ENCODE data around the gene SND1.

SND1 gene

DNA sequence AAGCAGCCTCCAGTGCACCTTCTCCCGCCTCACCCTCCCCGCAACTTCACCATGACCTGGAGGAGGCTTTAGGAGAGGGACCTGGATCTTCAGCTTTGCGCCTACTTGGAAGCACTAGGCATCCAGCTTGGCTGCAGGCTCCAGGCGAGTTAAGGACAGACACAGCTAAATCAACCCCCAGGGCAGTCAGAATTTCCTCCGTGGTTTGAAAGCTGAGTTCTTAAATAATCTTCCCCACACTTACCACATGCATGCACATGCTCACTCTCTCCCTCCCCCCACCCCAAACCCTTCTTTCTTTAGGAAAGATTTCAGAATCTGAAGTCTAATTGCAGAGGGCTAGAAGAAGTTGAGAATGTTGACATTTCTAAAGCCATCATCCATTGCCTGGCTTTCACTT is 416.0 kb downstream of the SND1 start:
- no peaks in the 10 kb centered on the region for H3K27me3 ChIP-seq
- peak overlapping the region in 1 of 10 experiments; percentile 5; a peak in 1 of 20 replicates for H3K4me3 ChIP-seq
- peaks cover 12 to 86% (median 42%) of the 10 kb centered on the region in 11 experiments; a peak in 20 of 22 replicates for H3K36me3 ChIP-seq
- peak overlapping the region in 3 of 11 experiments; percentile 7 to 33 (median 24); a peak in 3 of 22 replicates for H3K9ac ChIP-seq
- H3K4me2 ChIP-seq, result peak overlapping the region in 9 of 11 experiments; percentile 45 to 77 (median 70); a peak in 18 of 22 replicates
- H3K27ac ChIP-seq, result peak overlapping the region in 8 of 11 experiments; percentile 3 to 55 (median 28); a peak in 11 of 22 replicates
- peaks cover 28 to 55% (median 41%) of the 10 kb centered on the region in 10 experiments for H3K4me1 ChIP-seq
- H3K9me3 ChIP-seq (replicated peaks in 1 of 11), result no peaks in the 10 kb centered on the region
- no peak for TF ChIP-seq Cebpa-rat (IDR thresholded peaks at IDR 0.05)
- H4K20me1 ChIP-seq, result peaks cover 4 to 58% (median 28%) of the 10 kb centered on the region in 11 experiments; a peak in 16 of 22 replicates

DNA sequence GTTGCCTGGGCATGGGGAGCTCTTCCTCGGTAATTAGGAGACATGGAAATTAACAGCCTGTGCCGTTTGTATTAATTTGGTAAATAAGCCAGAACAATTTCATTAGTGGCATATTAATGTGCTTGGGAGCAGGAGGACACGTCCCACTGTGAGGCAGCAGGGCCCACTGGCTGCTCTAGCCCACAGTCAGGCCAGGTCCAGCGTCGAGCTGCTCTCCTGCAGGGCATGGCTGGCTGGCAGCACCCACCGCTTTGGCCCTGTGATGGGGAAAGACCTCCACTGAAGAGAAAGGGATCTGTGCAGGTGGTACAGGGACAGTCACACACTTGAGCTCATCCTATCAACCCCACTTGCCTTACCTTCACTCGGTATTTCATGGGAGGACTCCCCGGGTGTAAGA is 416.8 kb downstream of the SND1 start:
- TF ChIP-seq Cebpa-rat (IDR thresholded peaks at IDR 0.05), result no peak
- Histone ChIP-seq H3K4me1 (peaks cover 36 to 63% (median 49%) of the 10 kb centered on the region in 10 experiments), H3K4me2 (peak overlapping the region in 9 of 11 experiments; percentile 45 to 77 (median 70); a peak in 14 of 22 replicates), H3K9ac (0 out of 22 replicates have a peak overlapping the region, but pooled peaks of 1 of the 11 experiments have one; percentile 3), H3K36me3 (peaks cover 11 to 78% (median 36%) of the 10 kb centered on the region in 11 experiments; a peak in 20 of 22 replicates), H3K27ac (peak overlapping the region in 6 of 11 experiments; percentile 3 to 55 (median 32); a peak in 9 of 22 replicates), H3K4me3 (no peak overlapping the region), H4K20me1 (peaks cover 11 to 57% (median 21%) of the 10 kb centered on the region in 11 experiments; a peak in 16 of 22 replicates), H3K9me3 (replicated peaks in 1 of 11) (no peaks in the 10 kb centered on the region), H3K27me3 (no peaks in the 10 kb centered on the region)

- peaks cover 17 to 62% (median 26%) of the 10 kb centered on the region in 11 experiments; a peak in 17 of 22 replicates for H4K20me1 ChIP-seq
- no peak for TF ChIP-seq Cebpa-rat (IDR thresholded peaks at IDR 0.05)
- H3K9me3 ChIP-seq (replicated peaks in 1 of 11), result no peaks in the 10 kb centered on the region
- H3K4me3 ChIP-seq, result no peak overlapping the region
- H3K36me3 ChIP-seq, result peaks cover 6 to 76% (median 31%) of the 10 kb centered on the region in 11 experiments; a peak in 18 of 22 replicates
- peak overlapping the region in 2 of 11 experiments; percentile 37 to 55; a peak in 3 of 22 replicates for H3K27ac ChIP-seq
- peak overlapping the region in 1 of 11 experiments; percentile 77; a peak in 1 of 22 replicates for H3K4me2 ChIP-seq
- no peak overlapping the region for H3K9ac ChIP-seq
- H3K4me1 ChIP-seq, result peaks cover 45 to 72% (median 58%) of the 10 kb centered on the region in 10 experiments
- no peaks in the 10 kb centered on the region for H3K27me3 ChIP-seq
Observed at GRCh38 chr7:128069373-128070364, 417.7 kb downstream of the SND1 start.

DNA sequence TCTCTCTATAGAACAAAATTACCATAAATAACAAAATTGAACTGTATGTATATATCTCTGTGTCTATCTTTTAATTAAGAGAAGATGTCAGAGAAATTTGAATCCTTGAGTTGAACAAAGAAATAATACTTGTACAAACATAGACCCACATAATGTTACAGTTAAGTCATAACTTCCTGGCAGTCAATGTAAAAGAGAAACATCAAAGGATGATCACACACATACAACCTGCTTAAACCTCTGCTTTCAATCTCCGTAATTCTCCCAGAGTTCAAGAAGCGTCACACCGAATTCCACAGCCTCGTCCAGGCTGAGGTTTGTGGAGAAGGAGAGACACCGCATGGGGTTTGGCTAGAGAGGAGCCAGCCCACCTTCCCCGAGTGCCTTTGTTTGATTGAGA is 419.4 kb downstream of the SND1 start:
- Histone ChIP-seq H3K27me3 (no peaks in the 10 kb centered on the region), H3K27ac (no peak overlapping the region), H3K9me3 (replicated peaks in 1 of 11) (no peaks in the 10 kb centered on the region), H3K4me3 (no peak overlapping the region), H3K4me1 (peaks cover 62 to 79% (median 68%) of the 10 kb centered on the region in 10 experiments), H4K20me1 (peaks cover 13 to 63% (median 38%) of the 10 kb centered on the region in 11 experiments; a peak in 17 of 22 replicates), H3K36me3 (peaks cover 6 to 77% (median 26%) of the 10 kb centered on the region in 11 experiments; a peak in 18 of 22 replicates), H3K9ac (no peak overlapping the region), H3K4me2 (no peak overlapping the region)
- TF ChIP-seq Cebpa-rat (IDR thresholded peaks at IDR 0.05), result no peak

DNA sequence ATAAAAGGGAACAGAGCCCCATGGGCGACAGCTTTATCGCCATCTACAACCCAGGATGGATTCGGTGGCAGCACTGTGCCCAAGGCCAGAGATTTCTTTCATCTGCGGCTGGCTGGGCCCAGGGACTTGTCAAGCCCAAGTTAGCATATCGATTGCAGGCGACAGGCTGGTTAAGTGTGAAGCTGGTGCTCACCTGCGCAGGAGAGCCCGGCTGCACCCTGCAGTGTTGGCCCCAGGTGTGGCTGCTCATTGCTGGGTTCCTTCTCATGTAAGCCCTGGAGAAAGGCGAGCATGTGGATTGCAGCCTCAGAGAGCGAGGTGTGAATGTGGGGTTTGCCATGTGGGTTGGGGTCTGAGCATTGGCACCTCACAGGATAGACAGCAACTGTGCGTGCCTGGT is 419.8 kb downstream of the SND1 start:
- Histone ChIP-seq H3K27me3 (no peaks in the 10 kb centered on the region), H3K9me3 (replicated peaks in 1 of 11) (no peaks in the 10 kb centered on the region), H3K9ac (no peak overlapping the region), H3K27ac (no peak overlapping the region), H3K4me2 (no peak overlapping the region; a peak in 1 of 22 replicates), H3K4me1 (peaks cover 62 to 79% (median 68%) of the 10 kb centered on the region in 10 experiments), H3K4me3 (no peak overlapping the region), H3K36me3 (peaks cover 6 to 77% (median 30%) of the 10 kb centered on the region in 11 experiments), H4K20me1 (peaks cover 13 to 62% (median 35%) of the 10 kb centered on the region in 11 experiments; a peak in 17 of 22 replicates)
- TF ChIP-seq Cebpa-rat (IDR thresholded peaks at IDR 0.05), result no peak

DNA sequence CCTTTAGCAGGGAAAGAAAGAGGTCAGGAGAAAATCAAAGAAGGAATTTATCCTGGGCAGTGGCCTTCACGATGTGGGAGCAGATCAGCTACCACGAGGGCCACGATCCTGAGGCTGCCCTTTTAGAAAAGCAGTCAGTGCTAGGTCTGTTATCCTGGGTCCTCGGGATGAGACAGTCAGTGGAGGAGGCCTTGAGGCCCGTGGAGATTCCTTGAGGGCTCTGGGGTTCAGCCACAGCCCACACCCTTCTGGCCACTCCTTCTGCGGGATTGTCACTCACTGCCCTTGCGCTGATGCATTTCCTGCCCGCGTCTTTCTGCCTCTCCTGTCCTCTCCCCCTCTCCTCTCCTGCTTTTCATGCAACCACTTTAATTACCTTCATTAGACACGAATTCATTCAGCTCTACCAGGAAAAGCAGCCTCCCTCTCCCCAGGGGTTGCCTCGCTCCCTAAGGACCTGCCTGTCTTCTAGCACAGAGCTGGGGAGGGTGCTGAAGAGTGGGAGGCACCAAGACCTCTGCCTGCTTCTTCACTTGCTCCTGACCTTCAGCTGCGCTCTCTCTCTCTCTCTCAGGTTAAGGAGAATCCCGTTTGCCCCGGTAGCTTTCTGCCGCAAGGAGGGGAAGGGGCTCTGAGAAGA is 421.8 kb downstream of the SND1 start:
- no peak overlapping the region; a peak in 2 of 20 replicates for H3K4me3 ChIP-seq
- H3K27me3 ChIP-seq, result no peaks in the 10 kb centered on the region
- H4K20me1 ChIP-seq, result peaks cover 10 to 68% (median 32%) of the 10 kb centered on the region in 11 experiments; a peak in 16 of 22 replicates
- H3K4me2 ChIP-seq, result peak overlapping the region; percentile 76 to 94 (median 86)
- TF ChIP-seq Cebpa-rat (IDR thresholded peaks at IDR 0.05), result no peak
- H3K4me1 ChIP-seq, result peaks cover 48 to 71% (median 58%) of the 10 kb centered on the region in 10 experiments
- peak overlapping the region in 8 of 11 experiments; percentile 8 to 55 (median 28); a peak in 9 of 22 replicates for H3K27ac ChIP-seq
- peaks cover 26 to 82% (median 49%) of the 10 kb centered on the region in 11 experiments for H3K36me3 ChIP-seq
- peak overlapping the region in 10 of 11 experiments; percentile 6 to 57 (median 42); a peak in 13 of 22 replicates for H3K9ac ChIP-seq
- no peaks in the 10 kb centered on the region for H3K9me3 ChIP-seq (replicated peaks in 1 of 11)

- TF ChIP-seq Cebpa-rat (IDR thresholded peaks at IDR 0.05), result no peak
- peaks cover 48 to 68% (median 58%) of the 10 kb centered on the region in 10 experiments for H3K4me1 ChIP-seq
- no peaks in the 10 kb centered on the region for H3K27me3 ChIP-seq
- no peak overlapping the region; a peak in 2 of 20 replicates for H3K4me3 ChIP-seq
- peaks cover 9 to 74% (median 32%) of the 10 kb centered on the region in 11 experiments; a peak in 16 of 22 replicates for H4K20me1 ChIP-seq
- no peaks in the 10 kb centered on the region for H3K9me3 ChIP-seq (replicated peaks in 1 of 11)
- H3K27ac ChIP-seq, result peak overlapping the region in 8 of 11 experiments; percentile 8 to 55 (median 36); a peak in 12 of 22 replicates
- peak overlapping the region; percentile 76 to 94 (median 86) for H3K4me2 ChIP-seq
- peak overlapping the region in 9 of 11 experiments; percentile 6 to 56 (median 33); a peak in 13 of 22 replicates for H3K9ac ChIP-seq
- H3K36me3 ChIP-seq, result peaks cover 32 to 84% (median 49%) of the 10 kb centered on the region in 11 experiments
Observed at GRCh38 chr7:128074336-128074735, 422.3 kb downstream of the SND1 start.

DNA sequence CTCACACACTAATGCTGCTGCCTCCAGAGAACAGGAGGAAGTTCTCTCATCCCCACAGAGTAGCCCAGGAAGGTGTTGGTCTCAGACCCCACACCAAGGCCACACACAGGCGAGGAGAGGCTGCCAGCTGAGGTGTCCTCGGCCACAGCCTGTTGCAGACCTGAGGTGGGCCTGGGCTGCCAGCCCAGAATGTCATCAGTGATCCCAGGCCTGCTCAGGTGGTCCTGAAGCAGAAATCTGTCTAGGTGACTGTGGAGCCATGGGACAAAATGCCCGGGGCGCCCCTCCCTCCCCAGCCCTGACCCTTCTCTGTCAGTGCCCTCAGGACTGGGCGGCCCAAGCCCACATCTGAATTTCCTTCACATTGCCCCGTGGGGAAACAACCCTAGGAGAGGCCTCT is 422.7 kb downstream of the SND1 start:
- no peaks in the 10 kb centered on the region for H3K9me3 ChIP-seq (replicated peaks in 1 of 11)
- H4K20me1 ChIP-seq, result peaks cover 7 to 78% (median 32%) of the 10 kb centered on the region in 11 experiments; a peak in 16 of 22 replicates
- no peak for TF ChIP-seq Cebpa-rat (IDR thresholded peaks at IDR 0.05)
- H3K4me3 ChIP-seq, result no peak overlapping the region; a peak in 1 of 20 replicates
- peak overlapping the region in 5 of 11 experiments; percentile 6 to 56 (median 52); a peak in 11 of 22 replicates for H3K9ac ChIP-seq
- H3K27me3 ChIP-seq, result no peaks in the 10 kb centered on the region
- H3K4me1 ChIP-seq, result peaks cover 48 to 68% (median 58%) of the 10 kb centered on the region in 10 experiments
- H3K27ac ChIP-seq, result peak overlapping the region in 6 of 11 experiments; percentile 3 to 55 (median 39); a peak in 9 of 22 replicates
- peaks cover 36 to 84% (median 49%) of the 10 kb centered on the region in 11 experiments for H3K36me3 ChIP-seq
- H3K4me2 ChIP-seq, result peak overlapping the region; percentile 76 to 94 (median 86)
